Hindlimb muscle (tissue), 1 donor: Measurements from ENCODE around the gene DDIT3. TPM values are rescaled to one million over a fixed set of nuclear protein-coding genes. Genes with fewer than 3 reads are reported as not detected.

Source experiments
- DNase-seq: peaks from one replicate; pipeline ENCODE4 v3.0.0-alpha.2; 2013
- polyA plus RNA-seq: library from polyadenylated mRNA; unstranded; fragments of 120-200 nt; gene quantifications from one replicate; pipeline ENCODE4 v1.2.1, GENCODE V29; 2013; ENCODE audit not compliant: insufficient read length

DDIT3 gene
- polyA plus RNA-seq, 1 donor, result 9.2 TPM

- no peak for DNase-seq
Measured at GRCh38 chr12:57547288-57548012, 27.1 kb upstream of the DDIT3 start.

- peak; percentile 96 for DNase-seq
Measured at GRCh38 chr12:57546438-57547287, 26.3 kb upstream of the DDIT3 start, which contains the start of gene DCTN2. TSS of gene DCTN2 (minus strand) at chr12:57547192. CDS start at chr12:57547063, 129 bp downstream.

GRCh38 chr12:57545809-57546437 is 25.6 kb upstream of the DDIT3 start:
- DNase-seq, result no peak

GRCh38 chr12:57543581-57543980 is 23.3 kb upstream of the DDIT3 start:
- DNase-seq, result no peak

GRCh38 chr12:57541717-57542116 is 21.4 kb upstream of the DDIT3 start:
- DNase-seq, result no peak

GRCh38 chr12:57541001-57541400 is 20.7 kb upstream of the DDIT3 start:
- no peak for DNase-seq

- DNase-seq, result no peak
Measured at GRCh38 chr12:57539134-57539768, 18.9 kb upstream of the DDIT3 start.

GRCh38 chr12:57536597-57536942 is 16.3 kb upstream of the DDIT3 start:
- DNase-seq, result no peak

- no peak for DNase-seq
Measured at GRCh38 chr12:57535764-57536596, 15.7 kb upstream of the DDIT3 start.

GRCh38 chr12:57534991-57535543 is 14.8 kb upstream of the DDIT3 start:
- DNase-seq, result no peak

GRCh38 chr12:57534250-57534649 is 13.9 kb upstream of the DDIT3 start:
- DNase-seq, result no peak

- no peak for DNase-seq
Measured at GRCh38 chr12:57533108-57533507, 12.8 kb upstream of the DDIT3 start.

GRCh38 chr12:57531836-57532235 is 11.5 kb upstream of the DDIT3 start:
- DNase-seq, result no peak

- no peak for DNase-seq
Measured at GRCh38 chr12:57530396-57531142, 10.3 kb upstream of the DDIT3 start.

GRCh38 chr12:57529831-57530230 is 9.5 kb upstream of the DDIT3 start:
- DNase-seq, result no peak

GRCh38 chr12:57528831-57529555 is 8.7 kb upstream of the DDIT3 start:
- no peak for DNase-seq

GRCh38 chr12:57528176-57528575 is 7.9 kb upstream of the DDIT3 start:
- no peak for DNase-seq

GRCh38 chr12:57527184-57527583 is 6.9 kb upstream of the DDIT3 start:
- no peak for DNase-seq

GRCh38 chr12:57526477-57527126 is 6.3 kb upstream of the DDIT3 start:
- DNase-seq, result no peak
